Measurements from ENCODE around the gene HINT2. TPM values are rescaled to one million over a fixed set of nuclear protein-coding genes. Genes with fewer than 3 reads are reported as not detected.

HINT2 gene
- total RNA-seq, 2 donors from 2014 or later, result 33.3 to 35.0 TPM

GRCh38 chr9:35841645-35841900, 26.7 kb upstream of the HINT2 start:
- Histone ChIP-seq H3K9me3 (no peaks in the 10 kb centered on the region), H3K27me3 (no peaks in the 10 kb centered on the region), H3K4me1 (peaks cover 13% of the 10 kb centered on the region), H3K4me3 (no peak overlapping the region), H3K36me3 (replicated peaks in 1 of 2; ENCODE audit: insufficient read depth in 1 of 2, low read depth in 2 of 2) (no peaks in the 10 kb centered on the region), H3K27ac (no peak overlapping the region)
- 73 to 74% methylated on average over 5 of the region's 5 CpGs for whole genome bisulfite sequencing, 2 donors
- DNase-seq (no peak), ATAC-seq (no peak)
- no peak for TF ChIP-seq POLR2A (IDR thresholded peaks at IDR 0.05)
- TF ChIP-seq CTCF (IDR thresholded peaks at IDR 0.05), result no peak
- intact Hi-C loops (cut with DNase I), result no loop called here

GRCh38 chr9:35840881-35841644, 26.2 kb upstream of the HINT2 start:
- Histone ChIP-seq H3K27me3 (no peaks in the 10 kb centered on the region), H3K27ac (no peak overlapping the region), H3K4me1 (peaks cover 13% of the 10 kb centered on the region), H3K4me3 (no peak overlapping the region), H3K9me3 (no peaks in the 10 kb centered on the region), H3K36me3 (replicated peaks in 1 of 2; ENCODE audit: insufficient read depth in 1 of 2, low read depth in 2 of 2) (no peaks in the 10 kb centered on the region)
- WGBS, 2 donors, result 90 to 95% methylated on average over 14 to 15 of the region's 15 CpGs
- intact Hi-C loops (cut with DNase I), result no loop called here
- ATAC-seq, result no peak
- TF ChIP-seq POLR2A (IDR thresholded peaks at IDR 0.05) (no peak), CTCF (IDR thresholded peaks at IDR 0.05) (no peak)
- DNase-seq, result no peak

GRCh38 chr9:35839926-35840325, 25.1 kb upstream of the HINT2 start:
- H3K4me1 ChIP-seq, result peaks cover 20% of the 10 kb centered on the region
- ATAC-seq (no peak), DNase-seq (no peak)
- H3K36me3 ChIP-seq (replicated peaks in 1 of 2; ENCODE audit: insufficient read depth in 1 of 2, low read depth in 2 of 2), result no peaks in the 10 kb centered on the region
- 82 to 87% methylated on average over 5 of the region's 5 CpGs for WGBS, 2 donors
- H3K27ac ChIP-seq, result no peak overlapping the region
- H3K4me3 ChIP-seq, result no peak overlapping the region
- TF ChIP-seq CTCF (IDR thresholded peaks at IDR 0.05) (no peak), POLR2A (IDR thresholded peaks at IDR 0.05) (no peak)
- intact Hi-C loops (cut with DNase I), result no loop called here
- H3K9me3 ChIP-seq, result no peaks in the 10 kb centered on the region
- H3K27me3 ChIP-seq, result no peaks in the 10 kb centered on the region

GRCh38 chr9:35836595-35836994, 21.8 kb upstream of the HINT2 start:
- Histone ChIP-seq H3K27ac (no peak overlapping the region), H3K9me3 (no peaks in the 10 kb centered on the region), H3K27me3 (no peaks in the 10 kb centered on the region), H3K4me1 (peaks cover 39% of the 10 kb centered on the region), H3K36me3 (replicated peaks in 1 of 2; ENCODE audit: insufficient read depth in 1 of 2, low read depth in 2 of 2) (no peaks in the 10 kb centered on the region), H3K4me3 (no peak overlapping the region)
- 88 to 94% methylated on average over 5 of the region's 5 CpGs for WGBS, 2 donors
- DNase-seq, result no peak
- intact Hi-C loops (cut with DNase I), result no loop called here
- ATAC-seq, result no peak
- TF ChIP-seq CTCF (IDR thresholded peaks at IDR 0.05), result no peak
- no peak for TF ChIP-seq POLR2A (IDR thresholded peaks at IDR 0.05)

GRCh38 chr9:35835766-35836165, 20.9 kb upstream of the HINT2 start:
- 57 to 71% methylated on average over 2 of the region's 2 CpGs for WGBS, 2 donors
- intact Hi-C loops (cut with DNase I), result no loop called here

More at GRCh38 chr9:35835766-35836165, 20.9 kb upstream of the HINT2 start:
- DNase-seq, result no peak
- Histone ChIP-seq H3K27ac (peak overlapping the region in 1 of 4 donors; percentile 84), H3K4me3 (no peak overlapping the region), H3K27me3 (no peaks in the 10 kb centered on the region), H3K9me3 (no peaks in the 10 kb centered on the region), H3K4me1 (peaks cover 41% of the 10 kb centered on the region), H3K36me3 (replicated peaks in 1 of 2; ENCODE audit: insufficient read depth in 1 of 2, low read depth in 2 of 2) (no peaks in the 10 kb centered on the region)
- ATAC-seq, result no peak
- TF ChIP-seq POLR2A (IDR thresholded peaks at IDR 0.05) (no peak), CTCF (IDR thresholded peaks at IDR 0.05) (no peak)

All from body of pancreas (tissue), 4 donors.